ENCODE measurements around the gene AATK. TPM values are rescaled to one million over a fixed set of nuclear protein-coding genes. Genes with fewer than 3 reads are reported as not detected.

The AATK gene
- total and polyA plus RNA-seq, 2 donors (not counting 3 experiments of a cell fraction or from before 2014, with no cell fraction given), result 0.69 to 1.00 TPM

- BruUV-seq (replicated peaks), result no TSS peak
- intact Hi-C loops (cut with micrococcal nuclease), result no loop called here
- no peak for DNase-seq (ENCODE audit: low read depth, low spot score)
Observed at GRCh38 chr17:81179220-81179619, 13.2 kb upstream of the AATK start.

GRCh38 chr17:81178136-81179091, 12.4 kb upstream of the AATK start:
- Histone ChIP-seq H3K36me3 (ENCODE audit: control insufficient read depth in 2 of 2, extremely low read depth in 1 of 2, insufficient read depth in 2 of 2, low read length in 2 of 2) (no peaks in the 10 kb centered on the region), H3K4me3 (replicated peaks in 1 of 3; ENCODE audit: insufficient read depth in 1 of 3, low read depth in 1 of 3, low read length in 3 of 3) (no peak overlapping the region), H3K79me2 (ENCODE audit: control insufficient read depth, insufficient read depth, low read length) (no peaks in the 10 kb centered on the region), H2AFZ (ENCODE audit: low read depth, low read length) (no peak overlapping the region), H4K20me1 (replicated peaks; ENCODE audit: control insufficient read depth, extremely low read depth, insufficient read depth, low read length) (no peaks in the 10 kb centered on the region), H3K9me1 (replicated peaks; ENCODE audit: control insufficient read depth, extremely low read depth, insufficient read depth, low read length) (no peaks in the 10 kb centered on the region), H3K27ac (ENCODE audit: insufficient read depth, low read depth, low read length) (no peak overlapping the region), H3K4me1 (ENCODE audit: control insufficient read depth, extremely low read depth, insufficient read depth, low read length) (no peaks in the 10 kb centered on the region), H3K9me3 (replicated peaks; ENCODE audit: control insufficient read depth, insufficient read depth, low read length) (no peaks in the 10 kb centered on the region), H3K27me3 (ENCODE audit: control insufficient read depth in 2 of 2, insufficient read depth in 2 of 2, low read length in 2 of 2) (no peaks in the 10 kb centered on the region), H3K9ac (replicated peaks; ENCODE audit: extremely low read depth, insufficient read depth, low read length) (no peak overlapping the region), H3K4me2 (ENCODE audit: insufficient read depth, low read length) (no peak overlapping the region)
- CTCF ChIA-PET, result interaction anchor here (1.8 kb wide), 1 partner anchor 22 kb away, joined by 8 read pairs; no protein-coding TSS in a partner anchor
- BruUV-seq (replicated peaks), result no TSS peak
- FAIRE-seq, result no peak
- intact Hi-C loops (cut with micrococcal nuclease), result no loop called here
- dilution Hi-C loops (cut with MboI; ENCODE audit: extremely low pct_ligation_motif_present, low sequenced_read_pairs), result no loop called here
- TF ChIP-seq MAX (IDR thresholded peaks at IDR 0.05; ENCODE audit: insufficient read depth, insufficient read length) (no peak), POLR2AphosphoS5 (IDR thresholded peaks at IDR 0.05; ENCODE audit: insufficient read depth, low read depth, low read length) (no peak), MYC (IDR thresholded peaks at IDR 0.05; ENCODE audit: low read depth, low read length) (no peak), EZH2 (IDR thresholded peaks at IDR 0.05; ENCODE audit: borderline replicate concordance, low read depth, low read length, severe bottlenecking) (no peak), GATA2 (IDR thresholded peaks at IDR 0.05; ENCODE audit: insufficient read depth, insufficient read length, low read depth, low read length) (no peak), CTCF (IDR thresholded peaks at IDR 0.05; ENCODE audit: extremely low read depth in 1 of 2, insufficient read depth in 1 of 2, low read depth in 1 of 2, low read length in 2 of 2) (no peak)
- DNase-seq (ENCODE audit: low read depth, low spot score), result no peak
- POLR2A ChIA-PET, result no interaction called here

More at GRCh38 chr17:81179220-81179619, 13.2 kb upstream of the AATK start:
- Histone ChIP-seq H2AFZ (ENCODE audit: low read depth, low read length) (no peak overlapping the region), H3K79me2 (ENCODE audit: control insufficient read depth, insufficient read depth, low read length) (no peaks in the 10 kb centered on the region), H3K27me3 (ENCODE audit: control insufficient read depth in 2 of 2, insufficient read depth in 2 of 2, low read length in 2 of 2) (no peaks in the 10 kb centered on the region), H3K9me3 (replicated peaks; ENCODE audit: control insufficient read depth, insufficient read depth, low read length) (no peaks in the 10 kb centered on the region), H3K9ac (replicated peaks; ENCODE audit: extremely low read depth, insufficient read depth, low read length) (no peak overlapping the region), H3K27ac (ENCODE audit: insufficient read depth, low read depth, low read length) (no peak overlapping the region), H3K4me1 (ENCODE audit: control insufficient read depth, extremely low read depth, insufficient read depth, low read length) (no peaks in the 10 kb centered on the region), H3K4me3 (replicated peaks in 1 of 3; ENCODE audit: insufficient read depth in 1 of 3, low read depth in 1 of 3, low read length in 3 of 3) (no peak overlapping the region), H3K4me2 (ENCODE audit: insufficient read depth, low read length) (no peak overlapping the region), H4K20me1 (replicated peaks; ENCODE audit: control insufficient read depth, extremely low read depth, insufficient read depth, low read length) (no peaks in the 10 kb centered on the region), H3K9me1 (replicated peaks; ENCODE audit: control insufficient read depth, extremely low read depth, insufficient read depth, low read length) (no peaks in the 10 kb centered on the region), H3K36me3 (ENCODE audit: control insufficient read depth in 2 of 2, extremely low read depth in 1 of 2, insufficient read depth in 2 of 2, low read length in 2 of 2) (no peaks in the 10 kb centered on the region)
- no peak for FAIRE-seq
- dilution Hi-C loops (cut with MboI; ENCODE audit: extremely low pct_ligation_motif_present, low sequenced_read_pairs), result no loop called here
- TF ChIP-seq JUN (IDR thresholded peaks at IDR 0.05; ENCODE audit: borderline replicate concordance, insufficient read depth, insufficient read length, low read depth) (no peak), GATA2 (IDR thresholded peaks at IDR 0.05; ENCODE audit: insufficient read depth, insufficient read length, low read depth, low read length) (no peak)
- ChIA-PET POLR2A (no interaction called here), CTCF (interaction anchor here (1.0 to 1.8 kb wide), 2 partner anchors 17 to 21 kb away, joined by 3 to 8 read pairs; no protein-coding TSS in a partner anchor)

Data from endothelial cell of umbilical vein (primary cell).